GM18861 (cell line): Measurements from ENCODE around the gene HAS3.
"Not testable (repeated sequence)": the region's sequence is repeated elsewhere in the genome, so short reads cannot be mapped to it uniquely, and the experiment has no call there.

Experiments used
- ATAC-seq: cut with Tn5 transposase; IDR thresholded peaks from one replicate; pipeline ENCODE4 v1.9.1; 2021; ENCODE audit not compliant: unreplicated experiment

HAS3 gene, protein sequence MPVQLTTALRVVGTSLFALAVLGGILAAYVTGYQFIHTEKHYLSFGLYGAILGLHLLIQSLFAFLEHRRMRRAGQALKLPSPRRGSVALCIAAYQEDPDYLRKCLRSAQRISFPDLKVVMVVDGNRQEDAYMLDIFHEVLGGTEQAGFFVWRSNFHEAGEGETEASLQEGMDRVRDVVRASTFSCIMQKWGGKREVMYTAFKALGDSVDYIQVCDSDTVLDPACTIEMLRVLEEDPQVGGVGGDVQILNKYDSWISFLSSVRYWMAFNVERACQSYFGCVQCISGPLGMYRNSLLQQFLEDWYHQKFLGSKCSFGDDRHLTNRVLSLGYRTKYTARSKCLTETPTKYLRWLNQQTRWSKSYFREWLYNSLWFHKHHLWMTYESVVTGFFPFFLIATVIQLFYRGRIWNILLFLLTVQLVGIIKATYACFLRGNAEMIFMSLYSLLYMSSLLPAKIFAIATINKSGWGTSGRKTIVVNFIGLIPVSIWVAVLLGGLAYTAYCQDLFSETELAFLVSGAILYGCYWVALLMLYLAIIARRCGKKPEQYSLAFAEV

DNA sequence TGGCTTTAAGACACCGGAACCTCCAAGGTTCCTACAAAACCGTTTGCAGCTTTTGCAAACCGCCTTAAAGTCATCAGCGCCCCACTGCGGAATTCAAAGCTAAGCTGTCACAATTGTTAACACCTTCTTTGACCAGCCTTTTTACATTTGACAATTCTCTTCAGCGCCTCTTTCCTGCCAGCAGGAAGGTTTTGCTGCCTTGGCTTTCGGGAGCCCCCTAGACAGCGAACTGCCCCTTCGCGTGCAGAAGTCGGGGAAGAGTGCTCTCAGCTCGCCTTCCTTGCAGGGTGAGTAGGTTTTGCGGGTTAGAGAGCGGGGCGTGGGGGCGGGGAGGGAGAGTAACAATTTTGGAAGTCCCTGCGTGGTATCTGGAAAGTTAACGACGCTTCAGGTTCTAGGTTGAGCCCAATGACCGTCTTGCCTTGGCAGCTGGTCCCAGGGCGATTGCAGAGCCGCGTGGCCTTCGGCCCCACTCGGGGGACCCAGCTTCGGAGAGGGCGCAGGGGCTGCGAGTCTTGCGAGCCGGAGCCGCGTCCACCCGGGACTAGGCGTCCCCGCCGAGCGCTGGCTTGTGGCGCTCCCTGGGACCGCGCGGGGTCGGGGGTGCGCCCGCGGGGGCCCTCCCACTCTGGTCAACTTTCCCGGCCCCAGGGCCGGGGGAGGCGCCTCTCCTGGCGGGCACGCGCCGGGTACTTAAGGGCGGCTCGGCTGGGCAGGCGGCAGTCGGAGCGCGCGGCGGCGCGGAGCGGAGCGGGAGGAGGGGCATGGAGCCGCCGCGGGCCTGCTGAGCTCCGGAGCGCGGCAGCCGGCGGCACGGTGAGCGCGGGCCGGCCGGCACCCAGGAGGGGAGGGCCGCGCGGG, at the start of gene HAS3:
Gene HAS3 (plus strand): TSS at position 153 of the 861 bp plus-strand sequence. CDS start 3,743 bp downstream, outside the sequence.
- no peak for ATAC-seq

DNA sequence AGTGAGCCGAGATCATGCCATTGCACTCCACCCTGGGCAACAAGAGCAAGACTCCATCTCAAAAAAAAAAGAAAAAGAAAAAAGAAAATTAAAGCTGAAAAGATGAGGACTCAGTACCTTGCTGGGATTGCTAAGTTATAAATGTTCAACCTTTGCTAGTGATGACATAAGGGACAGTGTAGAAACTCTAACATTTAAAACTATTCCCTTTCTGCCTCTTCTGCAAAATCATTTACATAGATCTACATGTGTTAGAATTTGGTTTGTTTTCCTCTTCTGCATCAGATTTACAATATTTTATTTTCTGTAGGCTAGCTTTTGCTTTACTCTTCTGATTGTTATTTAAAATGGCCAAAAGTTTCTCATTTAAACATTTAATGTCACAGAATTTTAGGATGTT, 49.5 kb upstream of the HAS3 start:
- no peak for ATAC-seq

DNA sequence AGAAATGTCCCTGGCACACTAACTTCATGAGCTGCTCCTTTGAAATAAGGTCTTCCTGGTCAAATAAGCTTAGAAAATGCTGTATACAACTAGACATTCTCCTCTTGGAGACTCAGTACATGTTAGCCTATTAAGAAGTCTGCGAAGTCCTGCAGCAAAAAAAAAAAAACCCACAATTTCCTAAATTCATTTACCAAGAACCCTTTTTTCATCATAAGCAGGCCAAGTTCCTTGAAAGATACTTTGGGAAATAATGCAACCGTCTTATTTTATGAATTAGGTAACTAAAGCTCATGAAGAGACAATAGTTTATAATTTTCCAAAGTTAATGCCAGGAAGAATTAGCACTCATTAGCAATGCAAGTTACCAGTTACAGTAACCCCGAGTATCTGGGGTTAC, 49.0 kb upstream of the HAS3 start:
- no peak for ATAC-seq

DNA sequence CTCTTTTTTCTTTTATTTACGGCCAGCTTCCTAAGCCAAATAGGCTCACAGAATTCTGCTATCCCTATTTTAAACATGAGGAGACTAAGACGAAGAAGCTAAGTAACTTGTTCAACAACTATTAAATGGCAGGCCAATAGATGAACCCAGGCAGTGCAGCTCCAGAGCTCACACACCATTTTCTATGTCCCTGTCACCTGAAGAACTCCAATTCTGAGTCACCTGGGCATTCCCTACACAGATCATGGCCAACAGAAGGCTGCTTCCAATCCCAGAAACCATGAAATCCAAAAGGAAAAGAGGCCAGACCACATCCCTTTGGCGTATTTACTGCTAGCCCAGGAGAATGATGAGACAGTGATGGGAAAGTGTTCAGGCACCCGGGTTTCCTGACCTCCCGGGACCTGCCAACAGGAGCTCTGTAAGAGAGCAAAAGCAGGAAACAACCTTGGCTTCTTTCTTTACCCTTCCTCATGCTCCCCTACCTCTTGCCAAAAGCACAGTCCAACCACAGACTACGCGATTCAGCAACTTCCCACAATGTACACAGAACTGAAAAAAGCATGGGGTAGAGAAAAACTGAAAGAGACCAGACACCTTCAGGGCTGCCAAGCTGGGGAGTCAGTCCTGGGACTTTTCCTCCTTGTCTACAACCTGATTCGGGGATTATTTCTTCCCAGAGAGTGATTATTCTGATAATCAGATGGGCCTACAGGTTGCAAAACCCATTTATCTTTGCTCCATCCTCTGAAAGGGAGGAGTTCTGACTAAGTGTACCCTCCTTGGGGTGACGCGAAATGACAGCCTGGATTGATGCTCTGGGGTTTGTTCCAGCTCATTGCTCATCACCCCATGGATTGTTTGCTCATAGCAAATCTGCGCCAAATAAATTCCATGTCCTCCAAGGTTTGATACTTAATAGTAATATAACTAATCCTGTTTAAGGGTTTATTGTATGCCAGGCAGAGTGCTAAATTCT, 47.8 kb upstream of the HAS3 start:
- no peak for ATAC-seq

DNA sequence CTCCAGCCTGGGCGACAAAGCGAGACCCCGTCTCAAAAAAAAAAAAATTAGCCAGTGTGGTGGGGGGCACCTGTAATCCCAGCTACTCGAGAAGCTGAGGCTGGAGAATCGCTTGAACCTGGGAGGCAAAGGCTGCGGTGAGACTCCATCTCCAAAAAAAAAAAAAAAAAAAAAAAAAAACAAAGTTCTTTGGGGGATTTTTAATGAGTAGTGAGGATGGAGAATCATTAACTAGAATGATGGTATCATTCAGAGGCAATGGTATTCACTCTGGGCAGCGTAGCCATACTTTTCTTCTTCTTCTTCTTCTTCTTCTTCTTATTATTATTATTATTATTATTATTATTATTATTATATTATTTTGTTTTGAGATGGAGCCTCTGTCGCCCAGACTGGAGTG, 42.0 kb upstream of the HAS3 start:
- ATAC-seq: not testable (repeated sequence)

DNA sequence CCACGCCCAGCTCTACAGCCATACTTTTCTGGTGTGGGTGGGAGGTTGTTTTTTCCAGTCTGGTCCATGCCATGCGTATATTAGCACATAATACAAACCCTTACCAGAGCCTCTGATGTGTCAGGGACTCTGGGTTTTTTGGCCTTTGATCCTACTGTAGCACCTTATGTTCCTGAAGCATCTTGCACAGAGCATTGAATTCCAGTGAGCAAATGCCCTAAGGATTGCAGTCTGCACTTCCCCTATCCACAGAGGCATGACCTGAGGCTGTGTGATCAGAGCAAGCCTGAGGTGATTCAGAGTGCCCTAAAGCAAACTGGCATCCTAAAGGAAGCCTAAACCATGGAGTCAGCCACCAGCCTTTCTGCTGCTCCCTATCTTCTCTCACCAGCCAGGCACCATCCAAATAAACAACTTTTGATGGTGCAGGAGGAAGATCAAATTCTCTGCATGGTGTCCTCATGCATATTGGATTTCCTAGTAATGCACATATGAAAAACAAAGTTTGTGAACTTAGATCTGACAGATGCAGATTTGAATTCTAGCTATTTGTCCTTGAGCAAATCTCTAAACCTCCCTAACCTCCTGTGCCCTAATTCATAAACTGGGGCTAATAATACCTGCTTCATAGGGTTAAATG, 41.2 kb upstream of the HAS3 start:
- no peak for ATAC-seq

DNA sequence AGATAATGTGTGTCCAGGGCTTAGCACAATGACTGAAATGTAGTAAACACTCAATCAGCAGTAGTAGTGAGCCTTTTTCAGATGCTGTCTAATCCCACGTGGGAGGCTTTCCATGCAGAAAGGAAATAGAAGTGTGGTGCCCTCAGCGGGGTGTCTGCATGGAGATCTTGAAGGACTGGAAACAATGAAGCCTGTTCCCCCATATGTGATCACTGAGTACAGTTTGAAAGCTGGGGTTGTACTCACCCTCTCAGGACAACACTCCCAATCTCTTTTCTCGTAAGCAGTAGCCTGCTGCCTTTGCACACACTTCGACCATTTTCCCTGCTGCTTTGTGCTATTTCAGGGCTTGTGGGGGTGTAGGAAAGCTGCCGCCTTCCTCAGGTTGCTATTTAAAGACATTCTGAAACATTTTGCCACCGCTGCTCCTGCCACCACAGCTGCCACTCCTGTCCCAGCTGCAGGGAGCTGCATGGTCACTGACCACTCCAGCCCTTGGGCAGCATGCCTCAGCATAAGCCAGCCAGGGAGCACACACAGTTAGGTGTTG, 40.6 kb upstream of the HAS3 start:
- no peak for ATAC-seq

DNA sequence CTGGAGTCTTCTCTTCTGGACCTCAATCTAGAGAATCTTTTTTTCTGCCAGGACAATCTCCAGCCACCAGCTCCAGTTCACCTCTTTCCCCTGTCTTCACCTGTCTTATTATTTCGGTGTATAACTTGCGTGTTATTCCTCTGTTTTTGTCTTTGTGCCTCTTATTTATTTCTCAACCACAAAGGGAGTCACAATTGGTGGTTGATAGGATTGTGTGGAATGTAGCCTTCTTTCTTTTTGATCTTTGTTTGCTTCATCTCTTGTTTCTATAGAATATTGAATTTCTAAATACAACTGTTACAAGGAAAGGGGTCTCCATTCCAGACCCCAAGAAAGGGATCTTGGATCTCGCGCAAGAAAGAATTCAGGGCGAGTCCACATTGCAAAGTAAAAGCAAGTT, 35.9 kb upstream of the HAS3 start:
- ATAC-seq: no peak

DNA sequence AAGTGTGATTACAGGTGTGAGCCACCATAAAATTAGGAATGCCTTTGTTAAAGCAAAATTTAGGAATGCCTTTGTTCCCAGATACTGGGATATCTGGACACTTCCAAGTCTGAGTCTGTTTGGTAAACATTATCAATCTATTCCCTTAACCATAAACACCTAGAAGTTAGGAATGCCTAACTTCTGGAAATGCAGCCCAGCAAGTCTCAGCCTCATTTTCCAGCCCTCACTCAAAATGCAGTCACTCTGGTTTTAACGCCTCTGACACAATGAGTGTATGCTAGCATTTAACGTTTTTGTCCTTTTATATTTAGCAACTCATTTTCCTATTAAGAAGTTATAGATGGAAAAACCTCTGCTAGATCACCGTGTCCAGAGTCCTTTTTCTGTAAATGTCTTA, 34.4 kb upstream of the HAS3 start:
- no peak for ATAC-seq

DNA sequence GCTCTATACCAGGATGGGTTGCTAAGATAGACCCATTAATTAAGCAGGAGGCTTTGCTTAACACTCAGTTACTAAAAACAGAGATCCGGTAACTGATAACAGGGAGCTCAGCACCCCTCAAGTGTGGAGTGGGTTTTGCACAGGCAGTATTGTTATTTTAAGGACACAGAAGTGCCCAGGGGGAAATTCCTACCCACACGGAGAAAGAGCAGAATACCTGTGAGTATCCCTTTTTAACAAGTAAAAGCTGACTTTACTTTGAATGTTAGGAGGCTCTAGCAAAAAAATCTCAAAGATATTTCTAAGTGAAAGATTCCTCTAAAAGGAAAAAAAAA, 32.8 kb upstream of the HAS3 start:
- no peak for ATAC-seq

DNA sequence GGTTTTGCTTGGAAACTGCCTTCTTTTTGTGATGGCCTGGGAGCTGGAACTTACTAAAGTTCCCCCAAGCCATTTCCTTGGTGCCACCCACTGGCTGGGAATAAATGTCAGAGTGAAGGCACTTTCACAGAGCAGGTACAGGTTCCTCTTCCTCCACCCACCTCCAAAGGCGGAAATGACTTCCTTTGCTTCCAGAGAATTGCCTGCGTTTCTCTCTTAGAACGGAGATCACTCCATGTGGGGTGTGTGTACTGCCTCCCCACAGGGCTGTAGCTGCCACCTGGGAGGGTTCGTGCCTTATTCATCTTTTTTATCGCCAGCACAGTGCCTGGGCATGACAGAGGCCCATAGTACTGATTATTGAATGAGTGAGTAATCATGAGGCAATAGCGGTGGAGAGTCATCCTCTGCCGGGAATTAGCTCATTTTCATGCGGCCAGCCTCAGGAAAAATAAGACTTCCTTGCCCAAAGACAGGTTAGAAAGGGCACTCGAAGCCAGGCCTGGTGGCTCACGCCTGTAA, 32.2 kb upstream of the HAS3 start:
- ATAC-seq: no peak

DNA sequence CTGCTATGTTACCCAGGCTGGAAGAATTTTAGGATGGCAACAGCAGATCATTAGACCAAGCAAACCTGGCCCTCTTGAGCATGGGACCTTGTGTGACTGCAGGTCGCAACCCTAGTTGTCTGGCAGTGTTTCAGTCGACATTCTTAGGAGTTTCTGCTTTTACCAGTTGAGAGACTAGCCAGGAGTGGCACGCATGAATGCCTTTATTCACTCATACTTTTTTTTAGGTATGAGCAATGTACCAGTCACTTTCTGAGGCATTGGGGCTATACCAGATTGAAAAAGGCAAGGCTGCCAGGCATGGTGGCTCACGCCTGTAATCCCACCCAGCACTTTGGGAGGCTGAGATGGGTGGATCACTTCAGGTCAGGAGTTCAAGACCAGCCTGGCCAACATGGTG, 28.2 kb upstream of the HAS3 start:
- no peak for ATAC-seq

DNA sequence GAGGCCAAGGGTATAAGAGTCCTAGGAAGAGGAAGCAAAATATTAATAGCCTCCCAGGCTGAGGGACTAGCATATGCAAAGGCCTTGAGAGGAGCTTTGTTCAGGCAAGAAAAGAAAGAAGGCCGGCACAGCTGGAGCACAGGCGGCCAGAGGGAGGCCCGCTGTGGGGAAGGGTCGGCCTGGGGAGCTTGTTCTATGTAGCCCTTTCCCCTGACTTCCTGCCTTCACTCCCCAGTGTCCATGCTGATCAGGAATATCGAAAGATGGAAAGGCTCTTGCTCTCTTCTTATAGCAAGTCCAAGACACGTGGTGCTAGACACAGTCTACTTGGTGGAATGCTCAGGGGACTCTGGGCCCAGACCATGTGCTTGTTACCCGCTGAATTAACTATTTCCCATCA, 27.4 kb upstream of the HAS3 start:
- ATAC-seq: no peak

DNA sequence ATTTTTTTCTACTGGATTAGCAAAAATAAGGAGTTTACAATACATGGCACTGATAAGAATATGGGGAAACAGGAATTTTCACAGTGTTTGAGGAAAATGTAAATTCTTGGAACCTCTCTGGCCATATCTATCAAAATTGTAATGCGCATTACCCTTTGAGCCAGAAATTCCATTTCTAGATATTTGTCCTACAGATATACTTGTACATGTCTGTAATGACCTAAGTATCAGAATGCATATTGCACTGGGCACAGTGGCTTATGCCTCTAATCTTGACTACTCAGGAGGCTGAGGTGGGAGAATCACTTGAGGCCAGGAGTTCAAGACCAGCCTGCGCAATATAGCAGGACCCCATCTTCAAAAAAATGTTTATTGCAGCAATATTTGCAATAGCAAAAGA, 25.8 kb upstream of the HAS3 start:
- ATAC-seq: no peak

DNA sequence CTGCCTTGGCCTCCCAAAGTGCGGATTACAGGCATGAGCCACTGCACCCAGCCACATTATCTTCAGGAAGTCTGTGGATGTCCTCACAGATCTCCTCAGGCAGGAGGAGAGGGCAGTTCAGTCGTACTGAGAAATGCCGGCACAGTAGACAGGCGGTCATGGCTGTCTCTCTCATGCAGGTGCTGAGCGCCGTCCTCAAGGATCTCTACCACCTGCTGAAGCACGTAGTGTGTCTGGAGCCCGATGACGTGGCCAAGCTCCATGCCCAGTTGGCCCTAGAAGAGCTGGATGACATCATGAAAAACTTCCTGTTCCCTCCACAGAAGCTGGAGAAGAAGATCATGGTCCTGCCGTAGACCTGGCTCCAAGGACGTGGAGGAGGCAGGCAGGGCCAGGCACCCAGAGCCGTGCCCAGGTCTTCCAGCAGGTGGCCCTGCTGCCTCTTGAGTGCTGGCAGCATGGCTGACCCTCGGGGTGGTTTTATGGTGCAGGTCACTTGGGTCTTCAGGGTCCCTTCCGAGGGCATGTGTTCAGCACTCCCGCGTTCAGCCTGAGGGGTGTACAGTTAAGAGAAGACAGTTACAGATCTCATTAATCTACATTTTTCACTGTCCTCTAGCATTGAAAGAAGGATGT, 22.0 kb upstream of the HAS3 start:
- no peak for ATAC-seq

DNA sequence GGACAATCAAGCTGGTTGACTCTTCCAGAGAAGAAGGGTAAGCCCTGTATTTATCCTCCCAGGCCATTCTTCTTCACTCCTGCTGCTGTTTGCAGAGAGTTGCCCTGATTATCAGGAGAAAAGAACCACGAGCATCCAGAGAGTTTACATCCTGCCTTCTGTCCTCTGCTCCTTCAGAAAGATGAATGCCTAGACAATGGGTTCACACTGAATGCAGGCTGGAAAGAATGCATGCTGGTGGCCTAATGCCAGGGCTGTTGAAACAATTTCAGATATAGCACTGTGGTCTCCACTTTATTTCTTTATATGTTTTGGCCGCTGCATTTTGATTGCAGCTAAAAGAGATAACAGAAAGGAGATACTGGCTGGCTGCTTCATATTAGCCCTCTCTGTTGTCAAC, 21.2 kb upstream of the HAS3 start:
- no peak for ATAC-seq

DNA sequence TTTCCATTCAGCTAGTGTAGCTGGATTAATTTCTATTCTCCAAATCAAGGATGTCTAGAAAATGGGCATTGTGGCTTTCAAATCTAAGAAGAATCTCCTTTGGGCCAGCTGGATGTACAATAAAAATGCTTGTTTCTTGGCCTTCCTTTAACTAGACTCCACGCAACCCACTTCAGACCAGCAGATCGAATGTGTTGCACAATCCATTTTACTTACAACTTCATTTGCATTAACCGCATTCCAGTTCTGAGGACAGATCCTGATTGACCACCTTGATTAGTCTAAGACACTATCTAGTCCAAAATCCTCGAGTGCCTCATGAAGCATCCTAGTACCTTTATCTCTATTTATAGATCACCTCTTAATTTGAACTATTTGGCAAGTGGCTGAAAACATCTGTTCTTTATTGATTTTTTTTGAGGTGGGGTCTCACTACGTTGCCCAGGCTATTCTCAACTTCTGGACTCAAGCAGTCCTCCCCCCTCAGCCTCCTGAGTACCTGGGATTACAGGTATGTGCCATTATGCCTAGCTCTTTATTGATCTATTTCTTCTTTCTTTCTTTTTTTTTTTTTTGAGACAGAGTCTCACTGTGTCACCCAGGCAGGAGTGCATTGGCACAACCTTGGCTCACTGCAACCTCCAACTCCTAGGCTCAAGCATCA, 20.3 kb upstream of the HAS3 start:
- no peak for ATAC-seq

DNA sequence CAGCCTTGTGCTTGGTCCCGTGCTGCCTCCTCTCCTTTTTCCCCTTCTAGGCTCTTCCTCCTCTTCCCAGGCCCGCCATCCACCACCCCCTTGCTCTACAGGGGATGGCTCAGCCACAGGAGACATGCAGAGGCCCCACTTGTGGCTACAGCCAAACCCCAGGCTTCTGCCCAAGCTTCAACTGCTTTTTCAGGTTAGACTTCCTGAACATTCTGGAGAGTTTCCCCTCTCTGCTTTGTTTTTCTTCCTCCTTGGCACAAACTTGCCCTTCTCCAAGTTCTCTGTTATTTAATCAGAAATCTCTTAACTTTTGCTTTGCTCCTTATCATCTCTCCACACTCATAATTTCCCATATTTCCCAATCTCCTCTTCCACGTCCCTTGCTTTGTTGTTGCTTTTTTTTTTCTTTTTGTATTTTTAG, 18.3 kb upstream of the HAS3 start:
- ATAC-seq: no peak

DNA sequence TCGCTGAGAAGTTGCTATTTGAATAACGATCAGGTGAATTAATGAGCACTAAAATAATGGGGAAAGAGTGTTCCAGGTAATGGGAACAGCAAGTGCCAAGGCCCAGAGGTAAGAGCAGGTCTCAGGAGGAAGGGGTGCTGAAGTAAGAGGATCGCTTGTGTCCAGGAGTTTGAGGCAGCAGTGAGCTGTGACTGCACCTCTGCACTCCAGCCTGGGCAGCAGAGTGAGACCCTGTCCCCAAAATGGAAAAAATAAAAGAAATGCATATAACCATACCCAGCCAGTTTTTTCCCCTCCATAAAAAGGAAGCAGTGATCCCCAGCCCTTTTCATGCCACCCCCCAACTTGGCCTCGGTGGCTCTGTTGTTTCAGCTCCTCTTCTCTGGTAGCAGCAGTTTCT, 16.8 kb upstream of the HAS3 start:
- ATAC-seq: no peak
